Measurements from ENCODE around the gene FAM20C.

FAM20C gene

DNA sequence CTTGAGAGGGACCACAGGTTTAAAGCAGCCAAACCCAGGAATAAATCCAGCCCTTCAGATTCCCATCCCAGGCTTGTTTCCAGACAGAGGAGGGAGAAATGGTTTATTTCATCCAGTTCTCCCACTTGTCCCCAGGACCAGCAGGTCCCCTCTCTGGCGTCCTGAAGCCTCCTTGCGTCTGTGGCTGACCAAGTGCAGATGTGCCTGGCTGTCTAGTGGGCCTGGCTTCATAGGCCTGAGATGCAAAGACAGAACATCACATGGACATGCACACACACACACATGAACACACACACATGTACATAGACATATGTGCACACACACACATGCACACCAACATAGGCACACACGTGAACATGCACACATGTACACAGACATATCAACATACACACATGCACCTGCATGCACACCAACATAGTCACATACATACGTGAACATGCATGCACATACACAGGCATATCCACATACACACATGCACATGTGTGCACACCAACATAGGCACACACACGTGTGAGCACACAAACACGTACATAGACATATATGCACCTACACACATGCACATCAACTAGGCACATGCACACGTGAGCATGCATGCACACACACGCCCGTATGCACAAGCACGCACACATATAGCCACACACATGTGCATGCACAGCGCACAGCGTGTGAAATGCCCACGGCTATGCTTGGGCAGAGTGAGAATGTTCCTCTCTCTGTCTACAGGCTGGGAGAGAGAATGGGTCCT lies 108.3 kb downstream of the FAM20C start:
- no peak for DNase-seq (ENCODE audit: low spot score)
- FAIRE-seq, result no peak

DNA sequence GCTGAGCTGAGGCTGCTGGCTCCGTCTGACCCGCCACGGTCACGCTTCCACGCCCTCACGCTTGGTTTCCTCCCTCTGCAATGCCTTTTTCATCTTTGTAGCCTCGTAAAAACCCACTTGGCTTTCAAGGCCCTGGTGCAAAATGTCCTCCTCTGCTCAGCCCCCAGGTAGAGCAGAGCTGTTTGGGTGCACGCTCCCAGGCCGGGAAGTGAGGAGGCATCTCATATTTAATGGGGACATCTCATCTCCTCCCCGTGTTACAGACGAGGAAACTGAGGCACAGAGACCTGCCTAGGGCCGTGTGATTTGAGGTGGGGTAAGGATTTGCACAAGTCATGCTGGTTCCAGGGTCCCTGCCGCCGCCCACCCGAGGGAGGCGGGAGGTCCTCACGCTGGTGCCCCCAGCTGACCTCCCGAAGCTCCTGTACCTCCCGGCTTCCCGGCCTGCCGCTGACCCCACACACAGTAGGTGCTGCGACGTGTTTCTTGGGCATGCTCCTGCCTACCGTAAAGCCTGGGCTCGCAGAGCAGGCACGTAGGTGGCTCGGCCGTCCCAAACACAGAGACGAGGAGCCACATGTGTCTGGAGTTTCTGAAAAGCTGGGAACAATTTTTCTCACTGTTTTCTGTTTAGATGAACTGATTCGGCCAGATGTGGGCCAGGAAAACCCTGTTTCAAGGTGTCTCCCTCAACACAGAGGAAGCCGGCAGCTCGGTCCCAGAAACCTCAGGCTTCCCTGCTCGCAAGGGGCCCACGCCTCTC lies 109.1 kb downstream of the FAM20C start:
- no peak for FAIRE-seq
- DNase-seq (ENCODE audit: low spot score), result no peak

DNA sequence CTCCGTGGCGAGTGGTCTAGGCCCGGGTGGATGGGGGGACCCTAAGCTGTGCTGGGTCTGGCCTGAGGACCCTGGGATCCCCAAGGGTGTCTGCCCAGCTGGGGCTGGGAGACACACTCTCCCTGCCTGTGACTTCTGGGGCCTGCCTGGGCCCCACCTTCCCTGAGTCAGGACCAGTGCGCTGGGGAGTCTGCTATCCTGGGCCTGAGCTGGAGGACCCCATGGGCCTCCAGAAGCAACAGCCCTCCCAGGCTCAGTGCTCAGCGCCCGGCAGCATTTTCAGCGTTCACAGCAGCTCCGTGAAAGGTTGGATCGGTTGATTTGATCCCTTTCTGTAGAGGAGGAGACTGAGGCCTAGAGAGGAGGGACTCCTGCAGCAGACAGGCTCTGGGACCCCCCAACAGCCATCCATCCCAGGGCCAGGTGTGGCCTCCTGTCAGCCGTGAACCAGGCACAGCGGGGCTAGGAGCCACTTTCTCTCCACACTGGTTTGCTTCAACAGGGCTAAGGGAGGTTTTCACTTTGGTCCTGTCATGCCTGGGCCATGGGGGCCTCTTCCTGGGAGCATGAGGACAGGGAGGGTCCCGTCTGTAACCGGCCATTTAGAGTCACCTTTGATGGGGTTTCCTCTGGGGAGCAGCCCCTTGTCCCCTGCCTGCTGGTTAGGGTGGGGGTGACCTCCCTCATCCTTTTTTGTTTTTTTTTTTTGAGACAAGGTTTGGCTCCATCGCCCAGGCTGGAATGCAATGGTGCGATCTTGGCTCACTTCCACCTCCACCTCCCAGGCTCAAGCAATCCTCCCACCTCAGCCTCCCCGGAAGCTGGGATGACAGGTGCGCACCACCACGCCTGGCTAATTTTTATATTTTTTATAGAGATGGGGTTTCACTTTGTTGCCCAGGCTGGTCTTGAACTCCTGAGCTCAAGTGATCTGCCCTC lies 110.0 kb downstream of the FAM20C start:
- FAIRE-seq (no peak), DNase-seq (ENCODE audit: low spot score) (no peak)

DNA sequence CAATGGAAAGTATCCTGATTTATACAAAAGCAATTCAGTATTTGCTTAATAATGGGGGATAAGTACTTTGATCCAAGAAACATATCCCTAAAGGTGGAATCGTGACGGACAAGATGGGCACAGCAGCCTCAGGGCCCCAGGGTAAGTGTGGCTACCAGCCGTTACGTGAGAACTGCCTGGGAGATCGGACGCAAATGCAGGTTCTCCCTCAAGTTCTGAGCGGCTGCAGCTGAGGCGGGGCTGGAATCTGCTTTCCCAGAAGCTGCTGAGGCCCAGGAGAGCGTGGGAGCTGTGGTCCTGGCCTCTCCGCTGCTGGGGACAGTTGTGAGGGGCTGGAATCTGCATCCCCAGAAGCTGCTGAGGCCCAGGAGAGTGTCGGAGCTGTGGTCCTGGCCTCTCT lies 111.1 kb downstream of the FAM20C start:
- FAIRE-seq (no peak), DNase-seq (ENCODE audit: low spot score) (no peak)

DNA sequence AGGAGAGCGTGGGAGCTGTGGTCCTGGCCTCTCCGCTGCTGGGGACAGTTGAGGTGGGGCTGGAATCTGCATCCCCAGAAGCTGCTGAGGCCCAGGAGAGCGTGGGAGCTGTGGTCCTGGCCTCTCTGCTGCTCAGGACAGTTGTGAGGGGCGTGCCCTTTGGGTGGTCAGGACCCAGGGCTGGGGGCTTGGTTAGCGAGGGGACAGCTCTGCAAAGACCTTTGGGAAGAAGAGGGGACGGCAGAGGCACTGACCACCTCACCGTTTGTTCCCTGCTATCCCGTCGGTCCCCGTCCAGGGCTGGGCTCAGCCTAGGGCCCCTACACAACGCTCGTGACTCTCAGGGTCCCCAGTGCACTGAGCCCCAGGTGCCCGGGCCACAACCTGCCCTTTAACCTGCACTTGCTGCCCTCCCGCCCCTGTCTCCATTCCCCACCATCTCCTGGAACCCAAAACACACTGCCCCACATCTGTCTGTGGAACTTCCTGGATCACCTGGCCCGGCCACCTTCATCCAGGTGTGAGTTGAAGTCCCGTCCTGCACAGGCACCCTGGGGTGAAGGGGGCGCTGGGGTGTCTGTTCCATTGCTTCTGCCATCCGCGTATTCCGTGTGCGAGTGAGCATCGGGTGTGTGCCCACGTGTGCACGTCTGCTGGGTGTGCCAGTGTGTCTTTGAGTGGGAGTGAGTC lies 111.7 kb downstream of the FAM20C start:
- FAIRE-seq (no peak), DNase-seq (ENCODE audit: low spot score) (no peak)

DNA sequence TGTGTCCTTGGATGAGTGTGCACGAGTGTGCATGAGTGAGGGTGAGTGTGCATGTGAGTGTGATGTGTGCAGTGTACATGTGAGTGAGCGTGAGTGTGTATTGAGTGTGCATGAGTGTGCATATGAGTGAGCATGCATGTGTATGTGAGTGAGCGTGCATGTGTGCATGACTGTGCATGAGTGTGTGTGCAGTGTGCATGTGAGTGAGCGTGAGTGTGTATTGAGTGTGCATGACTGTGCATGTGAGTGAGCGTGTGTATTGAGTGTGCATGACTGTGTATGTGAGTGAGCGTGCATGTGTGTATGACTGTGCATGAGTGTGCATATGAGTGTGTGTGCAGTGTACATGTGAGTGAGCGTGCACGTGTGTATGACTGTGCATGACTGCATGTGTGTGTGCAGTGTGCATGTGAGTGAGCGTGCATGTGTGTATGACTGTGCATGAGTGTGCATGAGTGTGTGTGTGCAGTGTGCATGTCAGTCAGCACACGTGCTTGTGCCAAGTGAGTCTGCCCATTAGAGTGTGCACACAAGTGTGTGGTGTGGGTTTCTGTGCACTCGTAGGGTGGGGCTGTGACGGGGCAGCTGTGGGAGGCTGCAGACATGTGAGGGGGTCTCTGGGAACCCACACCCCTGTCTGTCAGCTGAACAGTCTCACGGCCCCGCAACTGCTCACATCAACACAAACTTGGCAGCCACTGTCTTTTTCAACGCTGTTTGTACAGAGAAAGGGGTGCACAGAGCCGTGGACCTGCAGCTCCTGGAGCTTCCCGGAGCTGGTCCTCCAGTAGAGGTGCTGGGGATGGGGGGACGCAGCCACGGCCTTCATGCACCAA lies 112.4 kb downstream of the FAM20C start:
- FAIRE-seq (no peak), DNase-seq (ENCODE audit: low spot score) (no peak)

DNA sequence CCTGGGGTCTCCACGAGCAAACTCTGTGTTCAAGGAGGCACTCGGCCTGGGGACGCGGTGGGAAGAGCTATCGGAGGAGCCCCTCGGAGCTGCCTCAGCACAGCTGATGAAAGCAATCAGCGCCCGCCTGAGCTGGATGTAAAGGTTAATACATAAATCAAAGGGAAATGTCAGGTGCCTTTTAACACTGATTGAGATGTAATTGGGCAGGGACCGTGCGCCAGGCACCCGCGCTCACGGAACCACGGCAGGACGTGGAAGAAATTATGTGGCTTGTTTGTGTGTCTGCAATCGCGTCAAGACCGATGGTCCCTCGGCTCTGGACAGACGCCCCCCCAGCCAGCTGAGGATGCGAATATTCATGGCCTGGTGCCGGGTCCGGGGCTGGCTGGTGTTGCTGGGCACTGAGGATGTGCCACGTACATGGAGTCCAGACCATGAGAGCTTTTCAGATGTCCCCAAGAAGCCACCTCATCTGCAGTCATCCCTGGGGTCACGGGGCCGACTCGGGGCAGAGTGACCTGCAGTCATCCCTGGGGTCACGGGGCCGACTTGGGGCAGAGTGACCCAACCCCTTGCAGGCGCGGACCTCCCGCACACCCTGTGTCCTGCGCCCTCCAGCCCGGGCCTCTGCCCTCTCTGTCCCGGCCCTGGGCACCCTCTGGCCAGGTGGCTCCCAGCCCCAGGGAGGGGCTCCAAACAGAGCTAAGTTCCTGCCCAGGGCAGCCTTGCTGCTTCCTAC lies 113.2 kb downstream of the FAM20C start:
- no peak for FAIRE-seq

GRCh38 chr7:307970-308369 lies 115.6 kb downstream of the FAM20C start:
- no peak for FAIRE-seq

More for the DNA sequence above, 113.2 kb downstream of the FAM20C start:
- no peak for DNase-seq (ENCODE audit: low spot score)

GRCh38 chr7:309586-310228 lies 117.3 kb downstream of the FAM20C start:
- DNase-seq (ENCODE audit: low spot score) (no peak), FAIRE-seq (no peak)

More at GRCh38 chr7:307970-308369, 115.6 kb downstream of the FAM20C start:
- DNase-seq (ENCODE audit: low spot score), result no peak

Measured in RCC 7860 (cell line).